Heart left ventricle (tissue), 16 donors: ENCODE data around the gene PALLD. TPM values are rescaled to one million over a fixed set of nuclear protein-coding genes. Genes with fewer than 3 reads are reported as not detected.
A peak's percentile ranks its signal among the peaks of the same experiment; 100 is the strongest.

Experiments used
- ATAC-seq, 4 donors: fragments of 200-7000 bp; cut with Tn5 transposase; one replicate each; pipeline ENCODE4 v1.9.1; 2020 to 2022; ENCODE audit warnings: moderate library complexity in 4 of 4, mild to moderate bottlenecking in 3 of 4, moderate number of reproducible peaks in 1 of 4
- DNase-seq, 5 donors: peaks; one replicate each; pipeline ENCODE4 v3.0.0-alpha.2; 2020
- H3K27ac ChIP-seq, 12 donors: fragments of 200-600 bp; sonication (generic) in 4 of 12; one replicate each; pipeline versions ENCODE4 v1.5.0 to v1.8.0; 2016 to 2022; ENCODE audit warnings: mild to moderate bottlenecking in 2 of 12
- H3K27me3 ChIP-seq, 9 donors: fragments of 200-600 bp; sonication (generic) in 2 of 9; one replicate each; pipeline versions ENCODE4 v1.5.1 to v1.8.0; 2016 to 2022; ENCODE audit warnings: mild to moderate bottlenecking in 3 of 9
- H3K36me3 ChIP-seq, 9 donors: fragments of 200-600 bp; sonication (generic) in 2 of 9; one replicate each; pipeline versions ENCODE4 v1.5.0 to v1.8.0; 2018 to 2022; ENCODE audit warnings: mild to moderate bottlenecking in 2 of 9
- H3K4me1 ChIP-seq, 12 donors: fragments of 200-600 bp; sonication (generic) in 4 of 12; one replicate each; pipeline versions ENCODE4 v1.5.0 to v1.8.0; 2016 to 2022; ENCODE audit warnings: mild to moderate bottlenecking in 3 of 12
- H3K4me3 ChIP-seq, 12 donors: fragments of 200-600 bp; sonication (generic) in 4 of 12; one replicate each; pipeline versions ENCODE4 v1.5.0 to v1.8.0; 2017 to 2022; ENCODE audit warnings: mild to moderate bottlenecking in 9 of 12, moderate library complexity in 4 of 12
- H3K9me3 ChIP-seq, 12 donors: fragments of 200-600 bp; sonication (generic) in 4 of 12; one replicate each; pipeline versions ENCODE4 v1.5.0 to v1.8.0; 2016 to 2022; ENCODE audit warnings: mild to moderate bottlenecking in 1 of 12
- POLR2A ChIP-seq, 2 donors: fragments of 450-650 bp; IDR thresholded peaks; one replicate each; pipeline ENCODE4 v1.6.1; 2017; ENCODE audit warnings: antibody characterized with exemption in 2 of 2, mild to moderate bottlenecking in 2 of 2, moderate library complexity in 2 of 2
- WGBS, 4 donors: extraction: QIAGEN DNeasy Blood & Tissue Kit in 2 of 4; methylation state at CpG; one replicate each; pipeline versions ENCODE4 v1.1.5 to v1.1.7; 2013 to 2018; 5-methylcytosine and 5-hydroxymethylcytosine counted together
- intact Hi-C, 10 donors: fragments of 100-400 bp; cut with DNase I; formaldehyde crosslinking; loops; one replicate each; pipeline versions ENCODE4 v1.11.1 to v1.14.2; 2022
- polyA plus RNA-seq, 2 donors: library from polyadenylated mRNA; stranded (reverse); fragments of 200-250 nt; gene quantifications; one replicate each; pipeline ENCODE4 v1.2.3, GENCODE V29; 2013
- total RNA-seq, 9 donors: library from RNA; depleted of rRNA in 2 of 9; stranded (reverse); fragments of >200 nt in 2 of 9; fragmentation: NEBNext Ultra II Directional in 3 of 9; extraction: Animal tissue kit (Norgen Biotek cat#: 25700) in 3 of 9; gene quantifications; one replicate each; pipeline versions ENCODE4 v1.1.0 to v1.2.4, GENCODE V29; 2016 to 2023
- TF ChIP-seq, protein P1 (sequence below), 12 donors: fragments of 200-600 bp; sonication (generic) in 4 of 12; IDR thresholded peaks; one replicate each; pipeline versions ENCODE4 v1.5.0 to v1.8.0; 2018 to 2022; ENCODE audit warnings: antibody characterized with exemption in 12 of 12, mild to moderate bottlenecking in 5 of 12
- donor health status: ischemic (EF 13 %, LVEDD 7.1; RV severe dilation, severe dysfunction).
- donor health status: healthy with polysubstance abuse.
- donor health status: DM: no; HTN: yes; CAD: no.
- donor health status: DM: no; HTN: no; CAD: no.
- donor health status: ischemic (EF 25% LVEDD 6.9; RV normal size, moderate dysfunction).
- donor health status: ischemic (EF 25% LVEDD 5.7; RV mildly dilated, moderate dysfunction).
- donor health status: healthy.
- donor health status: DM: yes; HTN: yes; CAD: no.
- donor health status: ischemic (EF 35%, LVEDD 5.7; RV mildly dilated, moderate dysfunction).
- donor health status: nonischemic (EF 11% LVEDD 7.7; RV severe dilation, severe dysfunction).
- donor health status: DM: yes; HTN: yes; CAD: no.
- donor health status: PGD.
- donor health status: ischemic (EF 29% LVEDD 5.4; RV normal size, mild dysfunction).
- donor health status: nonischemic (EF 23%, LVEDD 6.1; RV moderate dilation, normal function).

The PALLD gene
- total and polyA plus RNA-seq, 11 donors = 193 to 1,428 (median 1,015) TPM

DNA sequence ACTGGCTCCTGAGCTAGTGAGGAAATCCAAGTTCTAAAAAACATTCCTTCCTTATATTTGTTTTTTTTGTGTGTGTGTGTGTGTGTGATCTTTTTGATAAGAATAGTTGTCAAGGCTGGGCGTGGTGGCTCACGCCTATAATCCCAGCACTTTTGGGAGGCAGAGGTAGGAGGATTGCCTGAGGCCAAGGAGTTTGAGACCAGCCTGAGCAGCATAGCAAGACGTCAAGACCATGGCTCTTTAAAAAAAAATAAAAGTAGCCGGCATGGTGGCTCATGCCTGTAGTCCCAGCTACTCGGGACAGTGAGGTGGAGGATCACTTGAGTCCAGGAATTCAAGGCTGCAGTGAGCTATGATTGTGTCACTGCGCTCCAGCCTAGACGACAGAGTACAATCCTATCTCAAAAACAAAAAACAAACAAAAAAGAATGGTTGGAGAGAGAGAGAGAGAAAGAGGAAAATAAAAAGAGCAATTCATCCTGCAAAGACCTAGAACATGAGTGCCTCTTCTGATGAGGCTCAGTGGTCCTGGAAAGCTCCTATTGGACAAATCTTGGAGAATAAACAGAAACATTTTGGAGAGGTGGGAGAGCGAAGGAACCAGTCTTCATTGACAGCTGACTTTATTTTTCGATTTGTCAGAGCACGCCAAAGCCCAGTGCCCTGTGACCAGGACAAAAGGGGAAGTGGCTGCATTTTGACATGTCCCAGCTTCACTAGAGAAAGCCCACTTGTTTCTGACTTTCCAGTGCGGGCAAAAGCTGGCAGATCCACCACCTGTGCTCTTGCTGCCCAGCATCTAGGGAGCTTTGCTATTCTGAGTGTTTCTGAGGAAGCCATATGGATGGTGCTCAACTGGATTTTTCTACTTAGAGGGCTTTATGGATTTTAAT, 244.7 kb downstream of the PALLD start:
- no peak for TF ChIP-seq POLR2A (IDR thresholded peaks at IDR 0.05)
- TF ChIP-seq, protein P1, sequence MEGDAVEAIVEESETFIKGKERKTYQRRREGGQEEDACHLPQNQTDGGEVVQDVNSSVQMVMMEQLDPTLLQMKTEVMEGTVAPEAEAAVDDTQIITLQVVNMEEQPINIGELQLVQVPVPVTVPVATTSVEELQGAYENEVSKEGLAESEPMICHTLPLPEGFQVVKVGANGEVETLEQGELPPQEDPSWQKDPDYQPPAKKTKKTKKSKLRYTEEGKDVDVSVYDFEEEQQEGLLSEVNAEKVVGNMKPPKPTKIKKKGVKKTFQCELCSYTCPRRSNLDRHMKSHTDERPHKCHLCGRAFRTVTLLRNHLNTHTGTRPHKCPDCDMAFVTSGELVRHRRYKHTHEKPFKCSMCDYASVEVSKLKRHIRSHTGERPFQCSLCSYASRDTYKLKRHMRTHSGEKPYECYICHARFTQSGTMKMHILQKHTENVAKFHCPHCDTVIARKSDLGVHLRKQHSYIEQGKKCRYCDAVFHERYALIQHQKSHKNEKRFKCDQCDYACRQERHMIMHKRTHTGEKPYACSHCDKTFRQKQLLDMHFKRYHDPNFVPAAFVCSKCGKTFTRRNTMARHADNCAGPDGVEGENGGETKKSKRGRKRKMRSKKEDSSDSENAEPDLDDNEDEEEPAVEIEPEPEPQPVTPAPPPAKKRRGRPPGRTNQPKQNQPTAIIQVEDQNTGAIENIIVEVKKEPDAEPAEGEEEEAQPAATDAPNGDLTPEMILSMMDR (IDR thresholded peaks at IDR 0.05) = no peak
- intact Hi-C loops = no loop called here
- Histone ChIP-seq H3K36me3 (no peaks in the 10 kb centered on the region), H3K27me3 (no peaks in the 10 kb centered on the region), H3K4me1 (peaks cover 0 to 45% (median 14%) of the 10 kb centered on the region in 12 donors), H3K4me3 (no peak overlapping the region), H3K9me3 (no peaks in the 10 kb centered on the region), H3K27ac (peak overlapping the region in 2 of 12 donors; percentile 8 to 16)
- peak in 3 of 4 donors; percentile 3 to 47 (median 9) for ATAC-seq
- 76 to 81% (median 78%) methylated on average over 11 of the region's 11 CpGs for WGBS, 4 donors
- peak in 1 of 5 donors; percentile 37 for DNase-seq

DNA sequence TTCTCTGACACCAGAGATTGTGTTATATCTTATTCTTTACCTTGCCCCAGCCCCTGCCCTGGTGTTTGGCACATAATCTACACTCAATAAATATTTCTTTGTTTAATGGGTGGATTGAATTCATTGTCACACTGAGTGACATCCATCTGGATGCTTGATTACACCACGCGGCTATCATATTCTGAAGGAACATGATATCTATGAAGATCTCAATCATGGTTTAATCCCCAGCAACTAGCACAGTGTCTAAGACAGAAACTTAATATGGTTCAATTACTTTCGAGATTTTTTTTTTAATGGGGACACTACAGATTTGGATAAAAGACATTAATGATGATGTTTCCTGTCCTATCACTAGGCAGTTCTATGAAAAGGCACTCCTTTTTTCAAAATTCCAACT, 246.3 kb downstream of the PALLD start:
- WGBS, 4 donors = 84 to 96% (median 92%) methylated on average over 3 of the region's 3 CpGs
- Histone ChIP-seq H3K9me3 (no peaks in the 10 kb centered on the region), H3K27ac (peak overlapping the region in 2 of 12 donors; percentile 3 to 37), H3K36me3 (no peaks in the 10 kb centered on the region), H3K4me1 (peaks cover 0 to 41% (median 12%) of the 10 kb centered on the region in 12 donors), H3K27me3 (no peaks in the 10 kb centered on the region), H3K4me3 (no peak overlapping the region)
- intact Hi-C loops = no loop called here
- DNase-seq (no peak), ATAC-seq (no peak)
- TF ChIP-seq POLR2A (IDR thresholded peaks at IDR 0.05) = no peak
- TF ChIP-seq, protein P1 (IDR thresholded peaks at IDR 0.05) = no peak

DNA sequence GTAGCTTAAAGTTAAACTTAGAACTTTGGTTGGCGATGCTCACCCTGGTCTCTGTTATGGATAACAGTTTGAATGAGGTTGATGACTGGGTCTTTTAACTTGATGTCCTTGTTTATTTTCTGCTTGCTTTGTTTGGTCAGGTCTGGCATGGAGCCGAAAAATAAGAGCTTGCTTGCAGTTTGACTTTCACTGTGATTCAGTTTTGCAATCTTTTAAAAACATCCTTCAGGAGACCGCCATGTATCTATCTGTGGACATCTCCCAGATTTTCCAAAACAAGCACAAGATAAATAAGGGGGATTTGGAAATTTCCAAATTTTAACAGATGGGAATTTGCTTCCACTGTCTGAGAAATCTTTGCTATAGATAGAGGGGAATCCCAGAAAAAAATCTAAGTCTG, 246.7 kb downstream of the PALLD start:
- TF ChIP-seq POLR2A (IDR thresholded peaks at IDR 0.05) = no peak
- TF ChIP-seq, protein P1 (IDR thresholded peaks at IDR 0.05) = no peak
- ATAC-seq (peak in 2 of 4 donors; percentile 21 to 45), DNase-seq (no peak)
- intact Hi-C loops = no loop called here
- WGBS, 4 donors = 41 to 50% (median 47%) methylated on average over 3 of the region's 3 CpGs
- Histone ChIP-seq H3K27ac (peak overlapping the region in 4 of 12 donors; percentile 3 to 37 (median 28)), H3K27me3 (no peaks in the 10 kb centered on the region), H3K9me3 (peaks cover 0 to 3% (median 0%) of the 10 kb centered on the region in 12 donors), H3K4me3 (no peak overlapping the region), H3K4me1 (peaks cover 0 to 41% (median 12%) of the 10 kb centered on the region in 12 donors), H3K36me3 (peaks cover 0 to 5% (median 0%) of the 10 kb centered on the region in 9 donors)

DNA sequence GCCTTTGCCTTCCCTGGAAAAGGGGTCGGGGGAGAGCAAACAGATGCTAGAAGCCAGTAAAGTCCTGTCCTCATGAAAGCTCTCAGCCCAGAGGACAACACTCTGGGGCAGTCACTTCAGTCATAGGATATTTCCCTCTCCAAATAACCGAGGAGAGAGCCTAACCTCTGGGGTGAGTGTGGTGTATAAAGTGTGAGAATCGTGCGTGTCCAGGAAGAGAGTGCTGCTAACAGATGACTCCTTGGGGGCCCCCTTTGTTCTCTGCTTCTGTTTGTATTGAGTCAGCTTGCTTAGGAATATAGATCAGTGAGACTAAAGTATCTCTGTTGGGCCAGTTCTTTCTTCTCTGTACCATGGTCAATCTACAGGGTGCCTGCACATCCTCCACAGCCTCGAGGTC, 247.2 kb downstream of the PALLD start:
- no peak for TF ChIP-seq POLR2A (IDR thresholded peaks at IDR 0.05)
- TF ChIP-seq, protein P1 (IDR thresholded peaks at IDR 0.05) = no peak
- H3K27me3 ChIP-seq = no peaks in the 10 kb centered on the region
- peaks cover 0 to 5% (median 0%) of the 10 kb centered on the region in 9 donors for H3K36me3 ChIP-seq
- DNase-seq (no peak), ATAC-seq (peak; percentile 14 to 65 (median 36))
- WGBS, 4 donors = 41 to 53% (median 48%) methylated on average over 5 of the region's 5 CpGs
- H3K4me3 ChIP-seq = no peak overlapping the region
- H3K4me1 ChIP-seq = peaks cover 0 to 41% (median 12%) of the 10 kb centered on the region in 12 donors
- peak overlapping the region in 3 of 12 donors; percentile 20 to 37 (median 37) for H3K27ac ChIP-seq
- intact Hi-C loops = no loop called here
- peaks cover 0 to 4% (median 0%) of the 10 kb centered on the region in 12 donors for H3K9me3 ChIP-seq
